T-helper 1 cell (primary cell): ENCODE results near the gene CEBPE.

Source experiments
- DNase-seq, 5 donors: peaks; one replicate each; pipeline ENCODE4 v3.0.0-alpha.2; 2012 to 2020

CEBPE gene

DNA sequence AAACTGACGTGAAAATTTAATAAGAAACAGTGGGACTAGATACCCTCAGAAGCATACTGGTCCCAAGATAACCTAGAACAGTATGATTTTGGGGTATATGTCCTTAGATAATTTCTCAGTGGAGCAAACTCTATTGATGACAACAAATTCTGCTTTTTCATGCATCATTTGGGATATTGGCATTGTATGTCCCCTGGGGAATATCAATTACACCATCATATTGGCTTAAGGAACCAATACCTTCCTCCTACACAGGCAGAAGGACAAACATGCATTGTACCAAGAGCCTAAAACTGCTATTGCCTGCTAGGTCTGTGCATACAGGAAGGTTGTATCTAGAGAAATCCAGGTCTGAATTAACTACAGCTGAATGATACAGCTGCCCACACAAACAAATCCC, 44.1 kb downstream of the CEBPE start:
- no peak for DNase-seq

DNA sequence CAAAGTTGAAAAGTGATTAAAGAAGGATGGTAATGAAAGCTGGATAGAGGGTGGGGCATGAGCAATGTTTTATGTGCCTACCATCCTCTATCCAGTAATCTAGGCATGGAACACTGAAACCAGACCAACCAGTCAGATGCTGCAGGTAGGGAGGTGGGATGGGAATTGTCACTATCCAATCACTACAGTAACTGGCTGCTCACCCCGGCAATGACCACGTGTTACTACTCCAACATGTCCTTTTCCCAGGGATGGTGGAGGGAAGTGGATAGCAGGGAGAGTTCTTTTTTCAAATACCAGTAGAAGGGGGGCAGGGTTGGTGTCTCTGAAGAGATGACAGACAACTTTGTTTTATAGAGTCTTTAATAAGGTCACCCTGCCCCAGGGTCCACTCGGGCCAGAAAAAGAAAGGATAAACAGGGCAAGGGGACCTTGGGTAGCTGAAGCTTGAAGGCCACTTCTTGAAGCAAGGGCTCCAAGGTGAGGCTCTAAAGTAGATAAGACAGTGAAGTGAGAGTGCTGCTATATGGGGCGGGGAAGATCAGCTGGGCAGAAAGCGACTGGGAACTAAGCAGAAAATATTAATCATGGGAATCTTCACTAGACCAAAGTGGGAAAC, 47.0 kb downstream of the CEBPE start:
- DNase-seq, result no peak

DNA sequence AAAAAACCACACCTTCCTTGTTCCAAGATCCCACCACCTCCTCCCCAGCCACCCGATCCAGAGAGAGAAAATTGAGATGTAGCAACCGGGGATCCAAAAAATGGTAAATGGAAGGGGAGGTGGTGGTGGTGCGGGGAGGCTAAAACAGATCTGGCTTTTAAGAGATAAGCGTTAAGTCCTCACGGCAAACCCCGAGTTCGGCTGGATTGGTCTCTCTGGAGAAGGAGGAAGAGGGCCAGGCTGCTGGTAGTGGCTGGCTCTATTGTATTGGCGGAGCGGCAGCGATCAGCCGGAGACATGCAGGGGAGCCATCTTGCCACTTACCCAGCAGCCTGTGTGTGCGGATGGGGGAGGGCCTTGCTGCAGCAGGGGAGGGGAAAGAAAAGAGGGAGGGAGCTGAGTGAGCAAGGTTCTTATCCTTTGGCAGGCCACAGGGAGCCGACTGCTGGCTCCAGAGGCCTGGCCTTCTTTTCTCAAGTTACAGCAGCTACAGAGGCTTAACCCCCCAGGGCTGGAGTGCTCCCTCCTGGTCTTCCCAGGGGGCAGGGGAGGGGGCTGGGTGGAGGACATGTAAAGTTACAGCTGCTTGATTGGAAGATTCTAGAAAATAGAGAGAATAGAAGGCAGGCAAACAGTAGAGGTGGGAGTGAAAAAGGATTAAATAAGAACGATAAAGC, 47.7 kb downstream of the CEBPE start:
- peak; percentile 58 to 79 (median 69) for DNase-seq

DNA sequence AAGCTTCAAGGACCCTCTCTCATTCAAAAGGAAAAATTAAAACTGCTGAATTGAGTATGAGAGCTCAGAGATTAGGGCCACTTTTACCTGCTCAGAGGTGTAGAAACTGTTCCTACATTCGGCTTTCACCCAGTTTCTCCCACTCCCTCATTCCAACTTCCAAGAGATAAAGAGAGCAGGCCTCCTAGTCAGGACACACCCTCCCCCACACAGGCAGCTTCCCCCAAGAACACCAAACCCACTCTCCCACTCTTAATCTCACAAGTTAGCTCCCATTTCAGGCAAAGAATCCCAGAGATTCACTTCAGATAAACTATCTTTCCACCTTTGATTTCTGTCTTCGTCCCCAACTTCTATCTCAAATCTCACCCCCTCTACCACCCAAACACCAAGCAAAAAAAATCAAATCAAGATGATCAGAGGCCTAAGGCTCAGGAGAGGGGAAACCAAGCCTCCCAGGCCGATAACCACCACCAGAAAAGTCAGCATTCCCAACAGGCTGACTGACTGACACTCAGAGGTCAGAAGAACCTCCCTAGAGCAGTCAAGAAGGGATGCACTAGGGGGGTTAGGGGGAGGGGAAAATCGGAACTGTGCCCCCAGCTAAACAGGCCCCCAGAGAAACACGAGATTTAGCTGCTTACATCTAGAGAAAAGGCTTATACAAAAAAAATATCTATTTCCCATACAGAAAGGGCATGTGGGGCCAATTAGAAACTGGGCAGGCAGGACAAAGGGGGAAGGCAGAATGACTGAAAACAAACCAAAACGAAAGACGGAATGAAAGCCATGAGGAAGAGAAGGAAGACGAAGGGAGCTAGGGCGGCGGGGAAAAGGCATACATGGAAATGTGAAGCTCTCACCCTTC, 48.6 kb downstream of the CEBPE start:
- DNase-seq, result no peak

DNA sequence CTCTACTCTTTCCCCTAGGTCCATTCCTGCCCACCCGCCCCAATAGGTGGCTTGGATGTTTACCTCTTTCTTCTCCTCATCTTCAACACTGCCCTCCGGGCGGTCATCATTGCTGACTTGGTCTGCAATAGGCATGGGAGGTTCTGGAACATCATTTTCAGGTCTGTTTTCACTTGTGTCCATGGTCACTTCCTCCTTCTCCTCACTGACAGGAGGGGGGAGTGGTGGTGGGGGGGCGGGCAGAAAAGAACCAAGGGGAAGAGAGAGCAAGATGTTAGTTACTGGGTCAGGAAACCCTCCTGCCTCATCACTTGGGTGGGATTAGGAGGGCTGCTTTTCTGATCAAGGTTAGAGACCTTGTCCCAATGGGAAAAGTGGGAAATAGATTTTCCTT, 49.6 kb downstream of the CEBPE start:
- DNase-seq, result no peak

DNA sequence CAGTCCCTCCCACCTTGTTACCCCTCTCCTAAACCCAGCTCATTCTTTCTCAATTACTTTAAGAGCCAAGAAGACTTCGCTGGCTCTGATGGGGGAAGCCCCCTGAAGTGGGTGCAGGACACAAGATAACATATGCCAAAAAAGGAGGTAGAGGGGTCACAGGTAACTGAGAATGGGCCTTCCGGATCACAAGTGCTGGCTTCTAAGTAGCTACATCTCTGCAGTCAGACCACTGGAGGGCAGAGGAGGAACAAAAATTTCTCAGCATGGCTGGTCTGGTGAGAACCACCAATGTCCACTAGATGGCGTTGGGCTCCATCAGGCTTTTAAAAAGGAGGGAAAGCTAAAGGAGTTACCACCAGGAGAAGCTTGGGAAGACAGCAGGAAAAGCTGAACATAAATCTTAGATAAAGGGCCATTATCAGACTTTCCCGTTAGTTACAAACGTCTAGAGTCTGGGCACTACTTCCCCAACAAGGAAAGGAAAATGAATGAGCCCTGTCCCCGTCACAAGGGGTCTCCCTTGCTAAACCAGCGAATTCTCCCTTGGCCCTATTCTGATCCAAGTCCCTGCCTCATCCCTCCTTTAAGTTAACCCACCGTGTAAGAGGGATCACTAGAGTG, 50.2 kb downstream of the CEBPE start:
- DNase-seq, result peak in 4 of 5 donors; percentile 51 to 79 (median 68)

DNA sequence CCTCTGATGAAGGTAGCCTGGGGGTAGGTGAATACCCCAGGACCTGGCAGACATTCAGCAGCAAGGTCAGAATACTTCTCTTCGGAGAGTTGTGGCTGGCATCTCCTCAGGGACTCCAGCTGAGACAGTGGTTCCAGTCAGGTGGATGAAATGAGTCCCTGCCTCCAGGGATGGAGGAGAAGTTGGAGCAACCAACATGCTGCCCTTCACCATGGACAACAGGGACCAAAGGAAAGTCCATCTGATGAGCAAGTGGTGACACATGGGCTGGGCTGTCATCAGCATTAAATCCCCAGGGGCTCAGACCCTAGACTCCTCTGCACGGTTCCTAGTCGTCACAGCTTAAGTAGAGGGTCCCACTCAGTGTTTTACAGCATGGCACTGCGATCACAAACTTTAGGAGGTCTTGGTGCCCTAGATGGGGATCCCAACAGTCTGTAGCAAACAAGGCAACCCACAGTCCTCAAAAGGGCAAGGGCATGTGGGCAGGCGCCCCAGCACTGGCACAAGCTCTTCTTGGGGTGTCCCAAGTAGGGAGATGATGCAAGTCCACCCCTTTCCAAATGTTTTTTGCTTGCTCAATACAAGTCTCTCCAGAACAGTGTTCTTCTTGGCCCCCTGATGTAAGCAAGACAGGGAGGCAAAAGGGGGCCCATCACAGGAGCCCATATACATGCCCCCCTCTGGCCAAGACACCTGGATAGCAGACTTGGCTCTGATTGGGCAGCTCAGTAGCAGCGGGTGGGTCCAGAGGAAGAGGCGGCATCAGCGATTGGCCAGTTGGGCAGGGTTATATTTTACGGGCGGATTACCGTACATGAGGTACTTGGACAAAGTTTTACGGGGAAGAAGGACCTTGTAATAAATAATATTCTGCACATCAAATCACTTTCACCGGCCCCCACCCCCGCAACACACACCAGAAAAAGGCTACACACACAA, 50.9 kb downstream of the CEBPE start:
- DNase-seq, result no peak
